HG03039 (cell line): ENCODE results near the gene RBM7.

Source experiments
- ATAC-seq: cut with Tn5 transposase; IDR thresholded peaks from one replicate; pipeline ENCODE4 v1.9.1; 2021; ENCODE audit warnings: mild to moderate bottlenecking, moderate library complexity; ENCODE audit not compliant: unreplicated experiment

The RBM7 gene

DNA sequence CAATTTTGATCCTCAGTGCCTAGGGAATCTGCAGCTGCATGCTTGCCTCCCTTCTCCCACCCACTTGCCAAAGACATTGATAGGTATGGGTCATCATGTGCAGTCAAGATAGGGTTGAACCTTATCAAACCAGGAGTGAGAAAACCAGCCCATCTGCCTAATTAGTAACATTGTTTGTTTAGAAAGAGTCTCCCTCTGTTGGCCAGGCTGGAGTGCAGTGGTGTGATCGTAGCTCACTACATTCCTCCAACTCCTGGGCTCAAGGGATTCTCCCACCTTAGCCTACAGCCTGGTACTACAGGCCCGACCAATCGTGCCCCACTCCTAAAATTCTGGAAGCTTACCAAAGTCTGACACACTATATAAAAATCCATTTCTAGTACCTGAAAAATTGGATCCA is 4.7 kb upstream of the RBM7 start:
- ATAC-seq: no peak

GRCh38 chr11:114396916-114397315 is 3.5 kb upstream of the RBM7 start:
- no peak for ATAC-seq

GRCh38 chr11:114397349-114397982 is 3.0 kb upstream of the RBM7 start:
- ATAC-seq: no peak

DNA sequence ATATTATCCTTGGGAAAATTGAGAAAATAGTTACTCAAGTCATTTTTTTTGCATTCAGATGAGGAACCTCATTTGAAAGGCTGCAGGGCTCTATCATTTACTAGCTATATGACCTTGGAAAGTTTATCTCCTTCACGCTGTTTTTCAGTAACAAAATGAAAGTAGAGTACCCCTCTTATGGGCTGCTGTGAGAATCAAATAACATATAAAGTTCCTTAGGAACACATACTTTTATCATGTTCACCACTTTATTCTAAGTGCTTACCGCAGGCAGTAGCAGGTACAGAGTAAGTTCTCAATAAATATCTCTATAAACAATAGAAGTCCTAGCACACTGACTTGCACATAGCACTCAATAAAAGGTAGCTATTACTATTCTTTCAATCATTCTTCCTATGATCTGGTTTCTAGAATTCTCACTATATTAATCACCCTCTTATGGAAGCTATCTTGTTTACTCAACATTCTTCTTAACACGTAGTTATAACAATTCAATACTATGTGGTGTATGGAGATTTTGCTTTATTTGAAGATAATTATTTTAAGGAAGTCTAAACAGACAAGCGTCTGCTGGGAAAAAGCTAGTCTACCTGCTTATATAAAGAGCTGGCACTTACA is 2.1 kb upstream of the RBM7 start:
- ATAC-seq: no peak

DNA sequence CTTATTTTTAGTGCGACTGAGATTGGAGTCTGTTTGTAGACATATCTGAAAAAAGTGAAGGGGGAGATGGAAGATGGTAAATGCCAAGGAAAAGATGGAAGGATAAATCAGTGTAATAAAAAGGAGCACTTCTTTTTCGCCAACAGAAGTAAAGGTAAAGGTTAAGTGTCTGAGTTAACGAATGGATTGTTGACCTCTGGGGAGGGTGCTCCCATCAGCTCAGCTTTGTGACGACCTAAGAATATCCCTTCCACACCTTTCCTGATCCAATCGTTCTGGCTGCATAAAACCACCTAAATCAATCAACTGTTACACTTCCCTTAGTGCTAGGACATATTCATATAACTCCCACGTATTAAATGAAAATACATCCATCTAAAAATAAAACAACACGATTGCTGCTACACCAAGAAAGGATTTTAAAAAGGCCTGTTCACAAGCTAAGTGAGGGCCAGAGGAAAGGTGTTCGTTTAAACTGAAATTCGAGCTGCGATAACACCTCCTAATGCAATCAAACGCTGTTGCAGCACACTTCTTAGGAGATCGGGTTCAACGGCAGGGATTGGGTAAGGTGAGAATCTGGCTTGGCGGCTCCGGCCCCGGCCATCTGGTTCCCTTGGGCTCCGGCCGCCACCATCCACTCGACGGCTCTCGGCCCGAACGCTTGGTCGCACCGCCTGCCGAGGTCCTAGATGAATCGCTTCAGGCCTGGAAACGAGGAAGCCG is 813 bp upstream of the RBM7 start:
- peak; percentile 18 for ATAC-seq

- ATAC-seq: no peak
These were observed 403 bp downstream of the RBM7 start for GRCh38 chr11:114400915-114401223.

- ATAC-seq: no peak
These were observed 845 bp downstream of the RBM7 start for GRCh38 chr11:114401311-114401710.

GRCh38 chr11:114412946-114413345 is 12.5 kb downstream of the RBM7 start:
- no peak for ATAC-seq

- ATAC-seq: no peak
These were observed 13.5 kb downstream of the RBM7 start for GRCh38 chr11:114413958-114414357.

- ATAC-seq: no peak
These were observed 16.0 kb downstream of the RBM7 start for GRCh38 chr11:114416441-114416961.

DNA sequence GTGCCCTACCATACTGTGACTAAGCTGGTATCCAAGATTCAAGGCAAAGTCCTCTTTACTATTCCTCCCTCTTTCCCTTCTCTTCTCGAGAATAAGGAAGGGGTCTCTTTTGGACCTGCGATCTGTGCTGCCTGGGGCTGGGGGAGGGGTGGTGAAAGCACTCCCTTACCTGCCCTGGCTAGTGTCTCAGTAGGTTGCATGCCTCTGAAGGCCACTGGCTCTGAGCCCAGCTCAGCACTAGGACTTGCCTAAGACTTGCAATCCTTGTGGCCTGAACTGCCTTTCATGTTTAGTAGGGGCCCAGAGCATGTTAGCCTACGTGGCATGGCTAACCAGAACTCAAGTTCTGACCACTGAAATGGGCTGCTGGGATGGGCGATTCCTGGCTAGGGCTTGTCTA is 25.8 kb downstream of the RBM7 start:
- ATAC-seq: no peak

- no peak for ATAC-seq
These were observed 29.8 kb downstream of the RBM7 start for GRCh38 chr11:114430290-114430689.

GRCh38 chr11:114432893-114433292 is 32.4 kb downstream of the RBM7 start:
- ATAC-seq: no peak

DNA sequence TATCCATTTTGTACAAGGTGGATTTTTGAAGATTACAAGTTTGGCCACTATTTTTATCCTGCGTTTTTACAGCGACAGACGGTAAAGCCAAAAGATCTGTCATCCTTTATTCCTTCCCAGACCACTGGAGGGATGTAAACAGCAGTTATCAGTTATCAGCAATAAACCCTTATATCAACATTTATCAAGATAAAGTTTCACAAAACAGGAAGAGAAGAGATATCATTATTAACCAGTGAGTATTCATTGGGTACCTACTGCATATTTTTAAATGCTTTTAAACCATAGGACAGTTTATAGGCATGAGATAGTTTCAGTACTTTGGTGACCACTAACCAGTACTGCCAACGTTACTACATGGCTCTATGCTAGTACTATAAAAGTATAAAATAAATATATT is 32.9 kb downstream of the RBM7 start:
- no peak for ATAC-seq

GRCh38 chr11:114438303-114438702 is 37.8 kb downstream of the RBM7 start:
- no peak for ATAC-seq

DNA sequence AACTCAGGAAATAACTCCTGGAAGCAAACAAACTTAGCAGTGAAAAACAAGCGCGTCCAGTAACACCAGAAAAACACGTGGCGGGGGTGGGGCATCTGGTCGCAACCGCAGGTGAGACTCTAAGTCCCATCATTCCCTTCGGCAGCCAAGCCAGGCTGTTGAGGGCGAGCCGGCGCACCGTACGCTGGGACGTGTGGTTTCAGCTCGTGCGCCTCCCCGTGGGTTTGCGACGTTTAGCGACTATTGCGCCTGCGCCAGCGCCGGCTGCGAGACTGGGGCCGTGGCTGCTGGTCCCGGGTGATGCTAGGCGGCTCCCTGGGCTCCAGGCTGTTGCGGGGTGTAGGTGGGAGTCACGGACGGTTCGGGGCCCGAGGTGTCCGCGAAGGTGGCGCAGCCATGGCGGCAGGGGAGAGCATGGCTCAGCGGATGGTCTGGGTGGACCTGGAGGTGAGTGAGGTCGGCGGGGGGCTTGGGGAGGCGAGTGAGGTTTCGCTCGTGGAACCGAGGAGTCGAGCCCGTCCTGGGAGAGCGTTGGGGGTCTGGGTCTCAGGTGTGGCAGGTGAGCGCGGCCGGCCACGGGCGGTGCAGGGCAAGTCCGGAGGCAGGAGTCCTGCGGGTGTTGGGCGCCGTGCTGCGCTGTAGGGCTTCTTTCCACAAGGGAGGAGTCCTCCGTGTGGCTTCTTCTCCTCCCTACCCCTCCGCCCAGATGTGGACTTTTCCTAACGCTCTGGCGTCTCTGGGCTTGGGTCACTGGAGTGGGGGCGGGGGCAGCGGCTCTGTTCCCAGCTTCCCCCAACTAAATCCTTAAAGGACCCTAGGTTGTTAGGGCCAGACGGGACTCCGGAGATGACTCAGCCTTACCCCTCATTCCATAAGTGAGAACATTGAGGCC is 39.0 kb downstream of the RBM7 start, which contains the start of gene REXO2:
REXO2 (plus strand) TSS at position 239 of the 892 bp plus-strand sequence; CDS start at position 301, 62 bp downstream.
- ATAC-seq: peak; percentile 98

- ATAC-seq: no peak
These were observed 39.8 kb downstream of the RBM7 start for GRCh38 chr11:114440121-114440860.

DNA sequence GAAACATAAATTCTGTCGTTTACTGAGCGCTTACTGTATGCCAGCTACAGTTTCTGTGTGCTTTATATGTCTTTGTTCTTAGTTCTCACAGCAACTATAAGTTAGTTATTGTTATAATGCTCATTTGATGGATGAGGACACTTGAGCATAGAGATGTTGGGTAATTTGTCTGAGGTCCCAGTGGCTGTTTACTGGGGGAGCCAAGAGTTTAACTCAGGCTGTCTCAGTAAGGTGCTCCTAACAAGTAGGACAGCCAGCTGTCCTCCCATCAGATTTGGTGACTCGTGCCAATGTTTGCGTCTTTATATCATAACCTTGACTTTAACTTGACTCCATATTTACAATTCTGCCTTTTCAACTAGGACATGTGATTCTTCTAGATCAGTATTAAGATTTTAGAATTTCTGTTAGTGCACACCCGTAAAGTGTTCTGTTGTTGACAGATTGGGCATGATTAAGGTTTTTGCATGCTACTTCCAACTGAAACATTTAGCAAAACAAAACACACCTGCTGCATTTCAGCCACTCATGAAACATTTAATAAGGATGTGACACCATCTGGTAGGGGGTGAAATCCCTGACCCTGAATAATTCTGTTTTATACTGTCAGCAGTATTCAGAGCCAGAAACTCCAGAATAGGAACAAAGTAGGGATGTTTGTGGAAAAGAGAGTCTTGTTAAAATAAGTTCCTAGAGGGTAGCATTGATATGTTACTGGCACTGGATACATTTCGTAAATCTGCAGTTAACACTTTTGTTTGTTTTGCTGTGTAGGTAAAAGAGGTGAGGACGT is 40.7 kb downstream of the RBM7 start:
- no peak for ATAC-seq

GRCh38 chr11:114441921-114442320 is 41.5 kb downstream of the RBM7 start:
- ATAC-seq: no peak

DNA sequence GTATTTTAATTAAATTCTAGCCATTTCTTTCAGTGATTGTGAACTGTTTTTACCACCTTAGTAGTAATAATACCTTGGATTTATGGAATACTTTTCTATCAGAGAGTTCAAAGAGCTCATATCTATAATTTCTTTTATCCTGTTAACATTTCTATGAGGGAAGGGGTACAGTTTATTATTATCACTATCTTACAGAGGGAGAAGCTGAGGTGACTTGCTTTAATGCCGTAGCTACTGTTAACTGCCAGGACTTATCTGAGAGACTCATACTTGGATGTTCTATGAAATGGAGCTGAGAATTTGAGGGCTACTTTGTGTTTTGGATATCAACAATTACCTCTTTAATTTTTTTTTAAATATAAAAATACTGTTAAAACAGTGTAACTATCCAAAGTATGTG is 42.1 kb downstream of the RBM7 start:
- ATAC-seq: no peak
